Activated naive CD4-positive, alpha-beta T cell treated with anti-CD3 and anti-CD28 coated beads, Interleukin-2, amount 50 U/mL, for 72 hours (primary cell): ENCODE measurements around the gene PKD1. TPM values are rescaled to one million over a fixed set of nuclear protein-coding genes. Genes with fewer than 3 reads are reported as not detected.
"Not testable (repeated sequence)": the region's sequence is repeated elsewhere in the genome, so short reads cannot be mapped to it uniquely, and the experiment has no call there.

Experiments used
- ATAC-seq, 2 donors: fragments of 150-1000 bp; cut with Tn5 transposase; 2 replicates each; pipeline ENCODE4 v1.10.0; 2021; ENCODE audit warnings: mild to moderate bottlenecking in 2 of 2, moderate library complexity in 2 of 2
- DNase-seq, 2 donors: peaks; one replicate each; pipeline ENCODE4 v3.0.0; 2021 to 2022; ENCODE audit warnings: low spot score in 2 of 2
- H3K27ac Mint-ChIP-seq, 2 donors: one replicate each; pipeline ENCODE4 v1.8.0; 2022; ENCODE audit warnings: mild to moderate bottlenecking in 2 of 2, mixed read lengths in 2 of 2
- H3K36me3 Mint-ChIP-seq, 2 donors: one replicate each; pipeline ENCODE4 v1.8.0; 2022; ENCODE audit warnings: mixed read lengths in 2 of 2
- H3K9me3 Mint-ChIP-seq, 2 donors: one replicate each; pipeline ENCODE4 v1.8.0; 2022; ENCODE audit warnings: mixed read lengths in 2 of 2
- total RNA-seq, 2 donors: library from RNA; stranded (reverse); gene quantifications; one replicate each; pipeline ENCODE4 v1.2.3, GENCODE V29; 2022

Gene PKD1
- total RNA-seq, 2 donors from 2014 or later, result 77.0 to 87.6 TPM

GRCh38 chr16:2108446-2109270 lies 27.0 kb downstream of the PKD1 start:
- ATAC-seq, DNase-seq, H3K36me3 Mint-ChIP-seq: not testable (repeated sequence)

GRCh38 chr16:2107791-2108125 lies 27.9 kb downstream of the PKD1 start:
- ATAC-seq, H3K36me3 Mint-ChIP-seq, H3K27ac Mint-ChIP-seq, H3K9me3 Mint-ChIP-seq, DNase-seq: not testable (repeated sequence)

More at GRCh38 chr16:2108446-2109270, 27.0 kb downstream of the PKD1 start:
- H3K27ac Mint-ChIP-seq, H3K9me3 Mint-ChIP-seq: not testable (repeated sequence)

- H3K9me3 Mint-ChIP-seq, H3K27ac Mint-ChIP-seq, ATAC-seq, DNase-seq, H3K36me3 Mint-ChIP-seq: not testable (repeated sequence)
These were observed 28.4 kb downstream of the PKD1 start for GRCh38 chr16:2107121-2107790.

DNA sequence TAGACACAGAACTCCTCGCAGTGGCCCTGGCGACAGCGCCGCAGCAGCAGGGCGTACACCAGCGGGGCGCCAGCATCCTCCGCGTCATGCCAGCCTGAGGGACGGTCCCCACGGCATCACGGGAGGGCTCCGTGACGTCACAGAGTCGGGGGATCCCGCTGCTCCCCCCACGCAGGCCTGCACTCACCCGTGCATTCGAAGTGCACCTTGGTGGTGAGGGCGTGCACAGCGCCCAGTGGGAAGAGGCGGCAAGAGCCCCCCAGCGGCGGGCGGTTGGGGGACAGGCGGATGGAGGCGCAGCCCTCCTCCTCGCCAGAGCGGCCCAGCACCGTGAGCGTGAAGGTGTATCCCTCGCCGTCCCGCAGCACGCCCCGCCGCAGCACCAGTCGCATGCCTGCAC lies 29.5 kb downstream of the PKD1 start:
- not testable (repeated sequence) for H3K9me3 Mint-ChIP-seq, DNase-seq, H3K36me3 Mint-ChIP-seq, H3K27ac Mint-ChIP-seq, ATAC-seq

GRCh38 chr16:2105769-2106168 lies 29.9 kb downstream of the PKD1 start:
- H3K9me3 Mint-ChIP-seq, H3K36me3 Mint-ChIP-seq: not testable (repeated sequence)

DNA sequence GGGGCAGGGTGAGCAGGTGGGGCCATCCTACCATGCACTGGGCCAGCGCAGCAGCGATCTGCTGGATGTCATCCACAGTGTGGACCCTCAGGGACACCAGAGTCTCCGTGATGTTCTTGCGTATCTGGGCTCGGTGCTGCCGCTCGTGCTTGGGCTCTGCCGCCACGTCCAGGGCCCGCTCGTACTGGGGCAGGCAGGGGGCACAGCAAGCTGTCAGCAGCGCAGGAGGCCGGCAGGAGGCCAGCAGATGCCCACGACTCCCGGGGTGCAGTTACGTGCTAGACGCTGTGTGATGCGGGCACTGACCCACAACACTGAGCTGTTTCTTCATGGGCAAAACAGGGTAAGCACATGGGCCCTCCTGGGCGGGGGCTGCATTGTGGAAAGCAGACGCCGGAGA lies 30.4 kb downstream of the PKD1 start:
- not testable (repeated sequence) for ATAC-seq, H3K36me3 Mint-ChIP-seq, H3K27ac Mint-ChIP-seq, H3K9me3 Mint-ChIP-seq, DNase-seq

More at GRCh38 chr16:2105769-2106168, 29.9 kb downstream of the PKD1 start:
- not testable (repeated sequence) for DNase-seq, ATAC-seq, H3K27ac Mint-ChIP-seq

- DNase-seq, H3K36me3 Mint-ChIP-seq, H3K9me3 Mint-ChIP-seq, ATAC-seq: not testable (repeated sequence)
- H3K27ac Mint-ChIP-seq, result peak overlapping the region in 1 of 2 donors; percentile 77
These were observed 31.2 kb downstream of the PKD1 start for GRCh38 chr16:2104464-2104863.

DNA sequence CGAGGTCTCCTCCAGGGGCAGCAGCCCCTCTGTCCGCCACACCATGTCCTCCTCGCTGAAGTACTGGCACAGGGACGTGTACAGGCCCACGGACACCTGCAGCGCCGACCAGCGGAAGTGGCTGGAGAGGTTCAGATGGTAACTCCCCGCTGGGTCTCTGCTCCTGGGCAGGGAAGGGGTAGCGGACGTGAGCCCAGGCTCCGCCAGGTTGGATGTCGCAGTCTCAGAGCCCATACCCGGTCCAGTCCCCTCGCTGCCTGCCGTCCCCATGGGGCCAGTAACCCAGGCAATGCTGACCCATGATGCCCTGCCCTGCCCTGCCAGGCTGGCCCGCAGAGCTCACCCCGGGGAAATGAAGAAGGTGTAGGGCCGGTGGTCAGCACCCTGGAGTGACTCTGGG lies 33.2 kb downstream of the PKD1 start:
- Mint-ChIP-seq H3K27ac (no peak overlapping the region), H3K9me3 (no peaks in the 10 kb centered on the region)
- no peak for ATAC-seq

GRCh38 chr16:2101581-2101980 lies 34.1 kb downstream of the PKD1 start:
- not testable (repeated sequence) for ATAC-seq, DNase-seq, H3K27ac Mint-ChIP-seq, H3K9me3 Mint-ChIP-seq, H3K36me3 Mint-ChIP-seq

More for the DNA sequence above, 33.2 kb downstream of the PKD1 start:
- DNase-seq, result no peak
- no peaks in the 10 kb centered on the region for H3K36me3 Mint-ChIP-seq

DNA sequence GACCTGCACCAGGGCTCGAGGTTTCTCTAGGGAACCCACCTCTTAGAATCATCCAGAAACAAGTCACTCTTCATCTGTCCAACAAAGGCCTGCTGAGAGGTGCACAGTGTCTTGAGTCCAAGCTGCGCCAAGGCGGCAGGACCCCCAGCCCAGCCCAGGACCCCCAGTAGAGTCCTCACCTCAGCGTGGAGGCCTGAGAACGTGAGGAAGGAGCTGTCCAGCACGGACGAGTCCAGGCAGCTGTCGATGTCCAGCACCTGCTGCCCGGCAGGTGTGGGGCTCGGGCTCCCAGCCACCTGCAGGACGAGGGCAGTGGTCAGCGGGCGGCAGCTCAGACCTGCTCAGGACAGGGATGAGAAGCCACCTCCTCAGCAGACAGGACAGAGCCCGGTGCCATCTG lies 38.0 kb downstream of the PKD1 start:
- ATAC-seq, DNase-seq, H3K36me3 Mint-ChIP-seq, H3K27ac Mint-ChIP-seq, H3K9me3 Mint-ChIP-seq: not testable (repeated sequence)

- no peak overlapping the region for H3K27ac Mint-ChIP-seq
- no peak for ATAC-seq
These were observed 38.7 kb downstream of the PKD1 start for GRCh38 chr16:2096853-2097595.

GRCh38 chr16:2095918-2096582 lies 39.6 kb downstream of the PKD1 start:
- no peak for DNase-seq
- no peaks in the 10 kb centered on the region for H3K9me3 Mint-ChIP-seq
- ATAC-seq, result no peak
- H3K27ac Mint-ChIP-seq, result no peak overlapping the region
- H3K36me3 Mint-ChIP-seq, result no peaks in the 10 kb centered on the region

More at GRCh38 chr16:2096853-2097595, 38.7 kb downstream of the PKD1 start:
- Mint-ChIP-seq H3K9me3 (no peaks in the 10 kb centered on the region), H3K36me3 (no peaks in the 10 kb centered on the region)
- DNase-seq, result no peak

GRCh38 chr16:2095315-2095853 lies 40.3 kb downstream of the PKD1 start:
- Mint-ChIP-seq H3K27ac (peak overlapping the region in 1 of 2 donors; percentile 29), H3K9me3 (no peaks in the 10 kb centered on the region), H3K36me3 (no peaks in the 10 kb centered on the region)
- no peak for ATAC-seq
- DNase-seq, result no peak

GRCh38 chr16:2093793-2094192 lies 41.9 kb downstream of the PKD1 start:
- H3K9me3 Mint-ChIP-seq, result no peaks in the 10 kb centered on the region
- H3K36me3 Mint-ChIP-seq, result no peaks in the 10 kb centered on the region
- DNase-seq (no peak), ATAC-seq (no peak)
- no peak overlapping the region for H3K27ac Mint-ChIP-seq

- ATAC-seq, result no peak
- no peaks in the 10 kb centered on the region for H3K36me3 Mint-ChIP-seq
- peak overlapping the region in 1 of 2 donors; percentile 27 for H3K27ac Mint-ChIP-seq
These were observed 42.8 kb downstream of the PKD1 start for GRCh38 chr16:2092866-2093265.

GRCh38 chr16:2092256-2092620 lies 43.5 kb downstream of the PKD1 start:
- no peak for DNase-seq
- Mint-ChIP-seq H3K27ac (peak overlapping the region in 1 of 2 donors; percentile 27), H3K36me3 (no peaks in the 10 kb centered on the region), H3K9me3 (no peaks in the 10 kb centered on the region)
- no peak for ATAC-seq

More at GRCh38 chr16:2092866-2093265, 42.8 kb downstream of the PKD1 start:
- H3K9me3 Mint-ChIP-seq, result no peaks in the 10 kb centered on the region
- DNase-seq, result no peak
